Measurements from ENCODE around the gene CCSER1.

- TF ChIP-seq CTCF (conservative IDR thresholded peaks at IDR 0.05 in 1 of 2, IDR thresholded peaks at IDR 0.05 in 1 of 2; ENCODE audit: extremely low read depth in 1 of 2, insufficient read depth in 1 of 2, low read depth in 1 of 2, low read length in 2 of 2) = no peak
- no peak for TF ChIP-seq EZH2 (IDR thresholded peaks at IDR 0.05; ENCODE audit: borderline replicate concordance, low read length)
Observed at GRCh38 chr4:90113881-90114457, 13.2 kb upstream of the CCSER1 start.

Data from mammary epithelial cell (primary cell).